IPS-11a (cell line): ENCODE measurements around the gene MYH7.
"Not testable (repeated sequence)": the region's sequence is repeated elsewhere in the genome, so short reads cannot be mapped to it uniquely, and the experiment has no call there.

Source experiments
- H3K4me3 ChIP-seq: one replicate; pipeline ENCODE4 v1.5.1; 2013; ENCODE audit warnings: low read depth, low read length, control low read depth

Gene MYH7

GRCh38 chr14:23387916-23388882, 47.3 kb downstream of the MYH7 start:
- no peak overlapping the region for H3K4me3 ChIP-seq

GRCh38 chr14:23386999-23387398, 48.5 kb downstream of the MYH7 start:
- no peak overlapping the region for H3K4me3 ChIP-seq

- H3K4me3 ChIP-seq, result not testable (repeated sequence)
Measured at GRCh38 chr14:23386266-23386657, 49.2 kb downstream of the MYH7 start.

GRCh38 chr14:23385642-23386265, 49.7 kb downstream of the MYH7 start:
- H3K4me3 ChIP-seq, result no peak overlapping the region

- H3K4me3 ChIP-seq, result no peak overlapping the region
Measured at GRCh38 chr14:23385244-23385641, 50.2 kb downstream of the MYH7 start.

GRCh38 chr14:23384364-23385080, 50.9 kb downstream of the MYH7 start:
- no peak overlapping the region for H3K4me3 ChIP-seq

- no peak overlapping the region for H3K4me3 ChIP-seq
Measured at GRCh38 chr14:23382731-23383440, 52.6 kb downstream of the MYH7 start.

- H3K4me3 ChIP-seq, result no peak overlapping the region
Measured at GRCh38 chr14:23382276-23382675, 53.2 kb downstream of the MYH7 start.

- no peak overlapping the region for H3K4me3 ChIP-seq
Measured at GRCh38 chr14:23381871-23382270, 53.6 kb downstream of the MYH7 start.

- H3K4me3 ChIP-seq, result no peak overlapping the region
Measured at GRCh38 chr14:23380976-23381375, 54.5 kb downstream of the MYH7 start.

- no peak overlapping the region for H3K4me3 ChIP-seq
Measured at GRCh38 chr14:23380197-23380914, 55.1 kb downstream of the MYH7 start.

GRCh38 chr14:23379366-23380196, 55.9 kb downstream of the MYH7 start:
- H3K4me3 ChIP-seq, result no peak overlapping the region

- no peak overlapping the region for H3K4me3 ChIP-seq
Measured at GRCh38 chr14:23378612-23379220, 56.7 kb downstream of the MYH7 start.

GRCh38 chr14:23377573-23378563, 57.6 kb downstream of the MYH7 start:
- no peak overlapping the region for H3K4me3 ChIP-seq

GRCh38 chr14:23377198-23377550, 58.3 kb downstream of the MYH7 start:
- H3K4me3 ChIP-seq, result no peak overlapping the region

- H3K4me3 ChIP-seq, result no peak within 1 kb of the TSS
Measured at GRCh38 chr14:23376482-23377197, 58.8 kb downstream of the MYH7 start, which contains the start of gene CMTM5. CMTM5 (plus strand) TSS chr14:23377046; CDS start chr14:23377252, 206 bp downstream.
